K562 (cell line): ENCODE results near the gene TFCP2L1. TPM values are rescaled to one million over a fixed set of nuclear protein-coding genes. Genes with fewer than 3 reads are reported as not detected.

Experiments
- ATAC-seq: fragments of 200-7000 bp; cut with Tn5 transposase; 3 replicates; pipeline ENCODE4 v1.9.1; 2020; ENCODE audit warnings: moderate library complexity
- BruUV-seq: library from RNA; stranded (reverse); fragments of 400-500 nt; replicated peaks from 2 replicates; lab custom pipeline; 2021; lab: Mats Ljungman, UMichigan
- CTCF ChIA-PET: fragments of 300-600 bp; formaldehyde crosslinking; extraction: SDS; loops from one replicate; lab custom pipeline; 2021; ENCODE audit warnings: low intra/inter-chr PET ratio; lab: Yijun Ruan, JAX
- POLR2A ChIA-PET: fragments of 300-600, 350-650 bp; sonication (Branson Sonifier 250); formaldehyde crosslinking; extraction: SDS; loops from one replicate; lab custom pipeline; 2021; ENCODE audit warnings: antibody characterized with exemption, inconsistent platforms; lab: Yijun Ruan, JAX
- DNase-seq, 4 experiments: peaks; one replicate each; pipeline versions ENCODE4 v3.0.0 to v3.0.0-alpha.2; 2011 to 2018; ENCODE audit warnings: low spot score in 3 of 4, mixed read lengths in 3 of 4; ENCODE audit errors: extremely low read depth in 1 of 4
- FAIRE-seq: peaks from 2 replicates; lab custom pipeline; 2011; peaks lifted over from hg19 to GRCh38; lab: Jason Lieb, UNC
- H2AFZ ChIP-seq: 2 replicates; pipeline ENCODE4 v1.6.0; 2011; ENCODE audit warnings: low read depth, low read length, control low read depth, inconsistent platforms
- H3K27ac ChIP-seq: fragments of 200-600 bp; 3 replicates; pipeline ENCODE4 v1.8.0; 2011; ENCODE audit warnings: low read depth, mild to moderate bottlenecking, control low read depth, inconsistent platforms, low read length, moderate library complexity, mixed read lengths; ENCODE audit errors: extremely low read depth
- H3K27me3 ChIP-seq, 2 experiments: fragments of 300-600 bp in 1 of 2; 2 replicates in 1 of 2; 3 replicates in 1 of 2; pipeline versions ENCODE4 v1.6.0 to v1.8.0; 2011; ENCODE audit warnings: inconsistent platforms in 2 of 2, low read length in 2 of 2, mild to moderate bottlenecking in 1 of 2, mixed read lengths in 1 of 2, moderate library complexity in 1 of 2; ENCODE audit not compliant: control insufficient read depth in 2 of 2, insufficient read depth in 2 of 2
- H3K36me3 ChIP-seq: fragments of 300-600 bp; 3 replicates; pipeline ENCODE4 v1.8.0; 2011; ENCODE audit warnings: mild to moderate bottlenecking, low read length, inconsistent platforms; ENCODE audit not compliant: control insufficient read depth, insufficient read depth
- H3K4me1 ChIP-seq, 2 experiments: fragments of 200-600 bp in 1 of 2; replicated peaks in 1 of 2; 2 replicates in 1 of 2; 3 replicates in 1 of 2; pipeline versions ENCODE4 v1.5.1 to v1.8.0; 2011; ENCODE audit warnings: inconsistent platforms in 2 of 2, low read length in 2 of 2, mild to moderate bottlenecking in 1 of 2, mixed read lengths in 1 of 2, moderate library complexity in 1 of 2; ENCODE audit not compliant: control insufficient read depth in 2 of 2, insufficient read depth in 2 of 2
- H3K4me2 ChIP-seq: 2 replicates; pipeline ENCODE4 v1.6.1; 2011; ENCODE audit warnings: low read length, control low read depth, inconsistent platforms, mixed read lengths; ENCODE audit not compliant: insufficient read depth
- H3K4me3 ChIP-seq: fragments of 200-600 bp; sonication (generic), shearing (Covaris generic); 2 replicates; pipeline ENCODE4 v1.5.1; 2016; ENCODE audit warnings: control low read depth, inconsistent platforms
- H3K79me2 ChIP-seq: fragments of 200-600 bp; 3 replicates; pipeline ENCODE4 v1.8.0; 2011; ENCODE audit warnings: low read length, inconsistent platforms; ENCODE audit not compliant: control insufficient read depth, insufficient read depth
- H3K9ac ChIP-seq, 2 experiments: 2 replicates each; pipeline versions ENCODE4 v1.6.0 to v1.6.1; 2011; ENCODE audit warnings: low read depth in 2 of 2, low read length in 2 of 2, control low read depth in 1 of 2, inconsistent platforms in 1 of 2, mild to moderate bottlenecking in 1 of 2, mixed read lengths in 1 of 2; ENCODE audit not compliant: insufficient read depth in 1 of 2
- H3K9me1 ChIP-seq: one replicate; pipeline ENCODE4 v1.6.0; 2011; ENCODE audit warnings: inconsistent platforms, mild to moderate bottlenecking, low read length, moderate library complexity; ENCODE audit not compliant: control insufficient read depth, insufficient read depth
- H3K9me3 ChIP-seq: replicated peaks from 2 replicates; pipeline ENCODE4 v1.5.1; 2011; ENCODE audit warnings: low read depth, low read length, inconsistent platforms; ENCODE audit not compliant: control insufficient read depth, insufficient read depth
- H4K20me1 ChIP-seq: replicated peaks from 2 replicates; pipeline ENCODE4 v1.6.1; 2011; ENCODE audit warnings: low read length, inconsistent platforms, mixed read lengths; ENCODE audit not compliant: control insufficient read depth, insufficient read depth
- ARID2 ChIP-seq: fragments of 450-650 bp; IDR thresholded peaks from 2 replicates; pipeline ENCODE4 v1.6.1; 2017; ENCODE audit warnings: antibody characterized with exemption, mild to moderate bottlenecking
- DMBX1 ChIP-seq: fragments of 250-450 bp; sonication (Bioruptor Pico); IDR thresholded peaks from 2 replicates; pipeline ENCODE4 v1.8.0; 2022; ENCODE audit warnings: inconsistent platforms, mild to moderate bottlenecking, moderate library complexity, borderline replicate concordance
- HCFC1 ChIP-seq: IDR thresholded peaks from 2 replicates; pipeline ENCODE4 v1.6.1; 2012; ENCODE audit warnings: low read depth, low read length, improper control_type of control experiment
- NFIC ChIP-seq: fragments of 450-650 bp; IDR thresholded peaks from 2 replicates; pipeline ENCODE4 v1.6.1; 2017; ENCODE audit warnings: mild to moderate bottlenecking, inconsistent platforms
- NR2F6 ChIP-seq: fragments of 450-650 bp; formaldehyde crosslinking; IDR thresholded peaks from 2 replicates; pipeline ENCODE4 v1.4.0; 2020; ENCODE audit warnings: mild to moderate bottlenecking
- NR4A1 ChIP-seq, 2 experiments: fragments of 250-450 bp in 1 of 2; fragments of 450-650 bp in 1 of 2; sonication (Bioruptor Pico) in 1 of 2; IDR thresholded peaks; 2 replicates each; pipeline versions ENCODE4 v1.4.0 to v1.6.1; 2016 to 2020; ENCODE audit warnings: mild to moderate bottlenecking in 2 of 2, missing compliant biosample characterization in 1 of 2, missing genetic modification characterization in 1 of 2, moderate library complexity in 1 of 2
- PKNOX1 ChIP-seq: fragments of 450-650 bp; IDR thresholded peaks from 2 replicates; pipeline ENCODE4 v1.6.1; 2016
- RCOR1 ChIP-seq, 2 experiments: IDR thresholded peaks; 2 replicates each; pipeline ENCODE4 v1.6.1; 2012; ENCODE audit warnings: low read depth in 2 of 2, low read length in 2 of 2, borderline replicate concordance in 1 of 2, improper control_type of control experiment in 1 of 2
- ZBTB40 ChIP-seq, 2 experiments: fragments of 450-650 bp in 1 of 2; sonication (generic) in 1 of 2; formaldehyde crosslinking in 1 of 2; IDR thresholded peaks; 2 replicates each; pipeline versions ENCODE4 v1.7.1 to v1.9.0; 2016 to 2022; ENCODE audit warnings: inconsistent platforms in 1 of 2, mild to moderate bottlenecking in 1 of 2, missing genetic modification reagents in 1 of 2
- WGBS: fragments of 100-300 bp; shearing (Covaris generic); methylation state at CpG from one replicate; pipeline ENCODE4 v1.1.6; 2016; ENCODE audit warnings: low coverage, mixed read lengths; ENCODE audit not compliant: insufficient coverage; ENCODE audit errors: missing lambda C conversion rate; 5-methylcytosine and 5-hydroxymethylcytosine counted together
- in situ Hi-C: fragments of 300-500 bp; cut with MboI; formaldehyde crosslinking; loops from 4 replicates; pipeline ENCODE4 v1.15.0; 2018; ENCODE audit warnings: inconsistent platforms, mixed read lengths
- intact Hi-C: fragments of 100-400 bp; cut with micrococcal nuclease; formaldehyde crosslinking; loops from 2 replicates; pipeline ENCODE4 v1.14.2; 2022
- polyA plus RNA-seq, 8 experiments: library from polyadenylated mRNA; depleted of rRNA in 4 of 8; stranded (reverse) in 5 of 8; unstranded in 3 of 8; fragments of >200 nt; fragmentation: Nextera tagmentation in 2 of 8; fragmentation: Illumina TruSeq in 1 of 8; extraction: Ambion mirVana in 2 of 8; extraction: Trizol in 1 of 8; gene quantifications; 2 replicates each; pipeline versions ENCODE4 v1.2.1 to v1.2.3, GENCODE V29; 2011 to 2014; ENCODE audit warnings: inconsistent platforms in 1 of 8, missing spikeins in 1 of 8
- total RNA-seq, 7 experiments: library from RNA; depleted of rRNA in 6 of 7; stranded (reverse); fragments of >200 nt in 6 of 7; fragmentation: Illumina TruSeq in 2 of 7; extraction: Trizol in 2 of 7; gene quantifications; 2 replicates each; pipeline versions ENCODE4 v1.2.1 to v1.2.3, GENCODE V29; 2011 to 2021; ENCODE audit warnings: low replicate concordance in 1 of 7

TFCP2L1 gene
- total and polyA plus RNA-seq, 9 of the 15 experiments (the other 6 are each of a cell fraction or from before 2014, with no cell fraction given), result 0.08 to 1.00 (median 0.42) TPM

- TF ChIP-seq NR4A1 (CRISPR knock-in tag; IDR thresholded peaks at IDR 0.05), result no peak
- TF ChIP-seq NR4A1 (tag; IDR thresholded peaks at IDR 0.05), result no peak
- TF ChIP-seq NR2F6, result no peak
Observed at GRCh38 chr2:121172456-121172855, 112.5 kb downstream of the TFCP2L1 start (continued).

- WGBS, result 0% methylated on average over 6 of the region's 7 CpGs
- no peaks in the 10 kb centered on the region for H3K9me3 ChIP-seq
- intact Hi-C loops, result no loop called here
- in situ Hi-C loops, result no loop called here
- no peaks in the 10 kb centered on the region for H3K4me1 ChIP-seq
- H3K36me3 ChIP-seq, result no peaks in the 10 kb centered on the region
- no peak overlapping the region for H3K27ac ChIP-seq
- no peak overlapping the region for H3K4me3 ChIP-seq
- H4K20me1 ChIP-seq, result no peaks in the 10 kb centered on the region; the same call in 1 of the 2 replicates
- DNase-seq (no peak), ATAC-seq (no peak), FAIRE-seq (no peak)
- no peak overlapping the region for H3K9ac ChIP-seq
- BruUV-seq, result no TSS peak
- POLR2A ChIA-PET, result interaction anchor here (0.7 kb wide), 1 partner anchor 363 kb away, joined by 3 read pairs; no protein-coding TSS in a partner anchor
- no peaks in the 10 kb centered on the region for H3K79me2 ChIP-seq
- no peak overlapping the region for H2AFZ ChIP-seq
- H3K4me2 ChIP-seq, result no peak overlapping the region
- no peaks in the 10 kb centered on the region for H3K9me1 ChIP-seq
- H3K27me3 ChIP-seq, result peaks cover 27 to 48% of the 10 kb centered on the region in 2 experiments
- CTCF ChIA-PET, result no interaction called here
- TF ChIP-seq HCFC1, result no peak
- no peak for TF ChIP-seq ARID2
- no peak for TF ChIP-seq PKNOX1
- peak; percentile 36; the same call in 1 of the 2 replicates for TF ChIP-seq NFIC
- no peak for TF ChIP-seq ZBTB40 (IDR thresholded peaks at IDR 0.05)
- no peak for TF ChIP-seq ZBTB40 (CRISPR knock-in tag; IDR thresholded peaks at IDR 0.05)
- TF ChIP-seq DMBX1, result no peak
- TF ChIP-seq RCOR1 (IDR thresholded peaks at IDR 0.05; ENCODE audit: borderline replicate concordance in 1 of 2, low read depth in 2 of 2, low read length in 2 of 2), result no peak
Observed at GRCh38 chr2:121171625-121172119, 113.3 kb downstream of the TFCP2L1 start.
